TTC549 (cell line): ENCODE measurements around the gene KCNN4.
"Not testable (repeated sequence)": the region's sequence is repeated elsewhere in the genome, so short reads cannot be mapped to it uniquely, and the experiment has no call there.

Experiments used
- FAIRE-seq: peaks from 2 replicates; lab custom pipeline; 2012; peaks lifted over from hg19 to GRCh38; lab: Jason Lieb, UNC

The KCNN4 gene

GRCh38 chr19:43774103-43774939 is 6.5 kb downstream of the KCNN4 start:
- no peak for FAIRE-seq

GRCh38 chr19:43773725-43774102 is 7.1 kb downstream of the KCNN4 start:
- FAIRE-seq, result no peak

DNA sequence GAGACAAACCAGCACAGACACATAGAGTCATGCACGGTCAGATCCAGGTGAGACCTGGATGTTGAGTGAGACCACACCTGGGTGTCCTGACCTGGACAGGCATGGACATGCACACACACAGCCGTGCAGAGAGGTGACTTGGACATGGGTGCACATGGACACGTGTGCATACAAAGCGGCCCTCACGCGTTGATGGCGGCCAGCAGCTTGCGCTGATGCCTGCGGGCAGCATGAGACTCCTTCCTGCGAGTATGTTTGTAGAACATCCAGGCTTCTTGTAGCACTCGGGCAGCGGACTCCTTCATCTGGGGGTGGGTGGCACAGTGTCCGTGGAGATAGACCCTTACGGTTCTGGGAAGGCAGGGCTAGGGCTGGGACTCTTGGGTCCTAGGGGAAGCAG is 11.5 kb downstream of the KCNN4 start:
- FAIRE-seq, result no peak

DNA sequence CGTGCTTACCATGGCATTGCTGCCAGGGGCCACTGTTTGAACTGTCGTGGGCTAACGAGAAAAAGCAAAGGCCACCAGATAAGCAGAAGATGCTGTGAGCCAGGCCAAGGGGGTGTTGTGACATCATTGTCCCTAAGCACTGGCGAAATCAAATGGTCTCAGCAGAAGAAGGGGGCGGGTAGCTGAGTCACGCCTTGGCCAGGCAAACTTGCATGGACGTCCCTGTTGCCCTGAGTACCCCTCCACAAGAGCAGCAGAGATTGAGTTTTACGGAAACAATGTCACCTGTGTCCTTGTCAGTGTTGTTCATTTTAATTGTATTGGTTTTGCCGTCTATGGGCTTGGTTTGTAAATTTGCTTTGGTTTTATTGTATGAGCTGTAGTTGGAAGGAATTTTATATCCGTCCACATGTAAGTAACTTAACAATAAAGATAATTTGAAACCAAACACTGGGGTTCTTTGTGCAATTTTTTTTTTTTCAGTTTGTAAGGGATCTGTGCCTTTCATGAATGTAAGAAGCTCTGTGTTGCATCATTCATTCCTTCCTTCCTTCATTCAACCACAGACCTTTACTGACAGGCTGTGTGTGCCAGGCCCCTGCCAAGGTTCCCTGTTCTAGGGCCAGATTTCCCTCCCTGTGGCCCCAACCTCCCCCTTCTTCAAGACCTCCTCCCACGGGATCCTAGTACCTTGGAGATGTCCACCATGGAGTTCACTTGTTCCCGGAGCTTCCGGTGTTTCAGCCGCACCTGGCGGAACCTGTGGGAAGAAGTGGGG is 12.3 kb downstream of the KCNN4 start:
- no peak for FAIRE-seq

- no peak for FAIRE-seq
Measured at GRCh38 chr19:43767818-43768217, 13.0 kb downstream of the KCNN4 start.

GRCh38 chr19:43767316-43767715 is 13.5 kb downstream of the KCNN4 start:
- no peak for FAIRE-seq

DNA sequence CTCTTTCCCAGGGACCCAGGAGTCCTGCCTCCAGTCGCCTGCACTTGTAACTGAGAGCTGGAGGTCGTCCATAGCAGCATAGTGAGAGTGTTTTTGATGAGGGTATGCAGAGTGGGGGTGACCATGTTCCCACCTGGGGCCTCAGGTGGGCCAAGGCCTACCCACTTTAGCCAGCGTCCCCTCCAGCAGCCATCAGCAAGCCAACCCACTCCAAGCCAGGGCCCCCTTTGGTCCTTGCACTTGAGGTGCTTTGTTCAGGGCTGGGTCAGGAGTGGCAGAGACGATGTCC is 14.1 kb downstream of the KCNN4 start:
- no peak for FAIRE-seq

GRCh38 chr19:43765109-43765876 is 15.5 kb downstream of the KCNN4 start:
- FAIRE-seq, result no peak

GRCh38 chr19:43764684-43765083 is 16.1 kb downstream of the KCNN4 start:
- FAIRE-seq, result not testable (repeated sequence)

DNA sequence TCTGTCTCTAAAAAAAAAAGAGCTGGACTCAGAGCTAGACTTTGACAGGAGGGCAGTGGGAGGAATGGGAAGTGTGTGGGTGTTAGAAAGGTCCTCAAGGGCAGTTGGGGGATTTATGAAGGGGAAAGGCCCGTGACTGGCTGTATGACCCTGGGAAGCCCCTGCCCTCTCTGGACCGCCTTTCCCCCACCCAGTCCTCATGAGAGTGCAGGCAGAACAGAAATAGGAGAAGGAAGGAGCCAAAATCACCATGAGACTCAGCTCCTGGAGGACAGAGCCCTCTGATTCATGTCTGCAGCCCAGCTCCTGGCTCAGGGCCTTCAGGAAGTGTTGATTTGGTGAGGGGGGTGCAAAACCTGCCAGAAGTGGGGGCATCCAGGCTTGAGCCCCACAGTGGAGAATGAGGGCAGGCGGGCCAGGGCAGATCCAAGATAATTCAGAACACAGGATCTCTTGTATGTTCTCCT is 17.3 kb downstream of the KCNN4 start:
- no peak for FAIRE-seq

DNA sequence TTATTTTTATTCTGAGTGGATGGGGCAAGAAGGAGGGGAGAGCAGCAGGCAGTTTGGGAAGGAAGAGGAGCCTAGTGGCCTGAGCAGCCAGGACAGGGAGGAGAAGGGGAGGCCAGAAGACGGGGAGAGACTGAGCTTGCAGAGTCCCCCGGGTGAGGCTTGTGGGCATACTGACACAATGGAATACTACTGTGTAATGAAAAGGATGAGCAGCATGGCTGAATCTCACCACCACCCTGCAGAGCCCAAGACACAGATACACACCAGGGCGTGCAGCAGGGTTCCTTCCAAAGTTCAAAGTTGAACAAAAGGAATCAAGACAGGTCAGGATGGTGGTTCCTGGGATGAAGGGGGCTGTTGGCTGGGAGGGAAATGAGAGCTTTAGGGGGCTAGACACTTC is 18.0 kb downstream of the KCNN4 start:
- no peak for FAIRE-seq

DNA sequence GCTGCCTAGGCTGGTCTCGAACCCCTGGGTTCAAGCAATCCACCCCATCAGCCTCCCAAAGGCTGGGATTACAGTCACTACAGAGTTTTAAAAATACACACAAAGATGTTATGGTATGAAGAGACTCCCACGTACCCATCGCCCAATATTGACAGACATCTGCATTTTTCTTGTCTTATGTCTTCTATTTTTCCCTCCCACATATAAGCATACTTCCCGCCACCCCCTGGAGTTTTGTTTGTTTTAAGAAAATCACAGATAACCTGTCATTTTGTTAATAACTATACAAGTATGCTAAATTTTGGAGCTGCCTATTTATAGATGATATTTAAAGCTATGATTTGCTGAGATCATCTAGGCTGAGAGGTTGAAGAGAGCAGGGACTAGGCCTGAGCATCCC is 19.8 kb downstream of the KCNN4 start:
- no peak for FAIRE-seq

DNA sequence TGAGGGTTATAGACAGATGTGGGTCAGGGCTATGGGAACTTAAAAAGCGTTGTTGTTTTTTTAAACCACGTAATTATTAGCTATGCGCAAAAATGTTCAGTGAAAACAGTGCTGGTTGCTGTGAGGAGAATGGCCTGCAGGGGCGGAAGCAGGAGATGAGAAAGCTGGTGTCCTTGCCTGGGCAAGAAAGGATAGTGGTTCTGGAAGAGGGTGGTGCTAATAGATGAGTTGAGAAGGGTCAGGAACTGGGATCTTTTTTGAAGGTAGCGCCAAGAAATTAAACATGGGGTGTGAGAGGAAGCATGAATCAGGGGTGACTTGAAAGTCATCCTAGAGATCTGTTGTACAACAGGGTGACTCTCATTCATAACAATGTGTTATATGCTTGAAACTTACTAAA is 21.3 kb downstream of the KCNN4 start:
- FAIRE-seq, result peak; percentile 25

GRCh38 chr19:43755256-43755801 is 25.4 kb downstream of the KCNN4 start:
- FAIRE-seq, result peak; percentile 88

DNA sequence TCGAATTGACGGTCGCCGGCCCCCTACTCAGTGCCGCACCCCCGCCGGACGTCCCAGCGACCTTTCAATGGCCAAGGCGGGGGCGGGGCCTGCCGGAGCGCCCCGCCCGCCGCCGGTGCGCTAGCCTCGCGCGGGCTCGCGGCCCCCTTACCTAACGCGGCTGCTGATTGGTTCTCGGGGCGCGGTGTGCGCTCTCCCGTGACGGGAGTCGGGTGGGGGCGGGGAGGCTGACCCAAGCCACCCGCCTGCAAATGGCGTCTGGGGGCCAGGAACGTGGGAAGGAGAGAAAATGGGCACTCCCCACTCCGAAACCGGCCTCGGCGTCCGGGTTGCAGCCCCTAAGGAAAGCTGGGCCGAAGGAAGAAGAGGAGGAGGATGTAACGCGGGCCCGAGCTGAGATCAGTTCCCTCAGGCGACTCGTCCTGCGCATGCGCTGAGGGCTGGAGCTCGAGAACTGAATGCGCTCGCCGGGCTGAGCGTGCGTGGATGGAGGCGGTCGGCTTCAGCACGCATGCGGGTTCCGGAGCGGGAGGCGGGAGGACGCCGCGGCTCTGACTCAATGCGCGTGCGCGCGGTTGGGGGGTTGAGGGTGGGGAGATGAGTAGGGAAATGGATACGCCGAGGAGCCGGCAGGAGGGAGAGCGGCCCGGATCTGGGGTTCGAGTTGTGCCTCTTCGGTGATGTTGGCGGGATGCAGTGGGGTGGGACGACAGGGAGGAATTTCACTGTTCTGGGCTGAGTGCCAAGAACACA is 26.1 kb downstream of the KCNN4 start, which contains the start of gene SMG9:
SMG9 (minus strand) TSS at position 460 of the 753 bp plus-strand sequence. CDS start 4,221 bp downstream, outside the sequence.
- no peak for FAIRE-seq

DNA sequence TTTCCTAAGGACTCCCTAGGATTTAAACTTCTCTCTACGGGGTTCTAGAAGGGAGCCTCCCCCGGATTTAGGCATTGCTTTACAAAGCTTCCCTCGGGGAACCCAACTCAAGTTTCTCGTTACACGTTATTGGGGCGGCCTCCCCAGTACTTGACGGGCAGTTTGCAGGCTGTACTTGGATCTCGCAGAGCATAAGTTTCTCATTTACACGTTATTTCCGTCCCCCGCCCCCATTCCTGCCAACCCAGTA is 26.6 kb downstream of the KCNN4 start:
- no peak for FAIRE-seq

DNA sequence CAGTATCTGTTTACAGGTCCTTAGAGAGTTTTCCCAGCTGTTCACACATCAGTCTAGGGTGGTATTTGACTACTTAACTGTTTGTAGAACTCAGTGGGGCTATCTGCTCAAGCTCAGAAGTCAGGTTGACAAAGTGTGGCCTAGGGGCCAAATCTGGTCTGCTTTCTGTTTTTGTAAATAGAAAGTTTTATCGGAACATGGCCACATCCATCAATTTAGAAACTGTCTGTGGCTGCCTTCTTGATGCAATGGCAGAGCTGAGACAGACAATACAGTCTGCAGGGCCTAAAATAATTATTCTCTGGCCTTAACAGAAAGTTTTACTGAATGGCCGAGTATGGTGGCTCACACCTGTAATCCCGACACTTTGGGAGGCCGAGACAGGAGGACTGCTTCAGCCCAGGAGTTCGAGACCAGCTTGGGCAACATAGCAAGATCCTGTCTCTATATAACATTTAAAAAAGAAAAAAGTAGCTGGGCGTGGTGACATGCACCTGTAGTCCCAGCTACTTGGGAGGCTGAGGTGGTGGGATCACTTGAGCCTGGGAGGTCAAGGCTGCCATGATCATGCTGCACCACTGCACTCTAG is 28.4 kb downstream of the KCNN4 start:
- no peak for FAIRE-seq

DNA sequence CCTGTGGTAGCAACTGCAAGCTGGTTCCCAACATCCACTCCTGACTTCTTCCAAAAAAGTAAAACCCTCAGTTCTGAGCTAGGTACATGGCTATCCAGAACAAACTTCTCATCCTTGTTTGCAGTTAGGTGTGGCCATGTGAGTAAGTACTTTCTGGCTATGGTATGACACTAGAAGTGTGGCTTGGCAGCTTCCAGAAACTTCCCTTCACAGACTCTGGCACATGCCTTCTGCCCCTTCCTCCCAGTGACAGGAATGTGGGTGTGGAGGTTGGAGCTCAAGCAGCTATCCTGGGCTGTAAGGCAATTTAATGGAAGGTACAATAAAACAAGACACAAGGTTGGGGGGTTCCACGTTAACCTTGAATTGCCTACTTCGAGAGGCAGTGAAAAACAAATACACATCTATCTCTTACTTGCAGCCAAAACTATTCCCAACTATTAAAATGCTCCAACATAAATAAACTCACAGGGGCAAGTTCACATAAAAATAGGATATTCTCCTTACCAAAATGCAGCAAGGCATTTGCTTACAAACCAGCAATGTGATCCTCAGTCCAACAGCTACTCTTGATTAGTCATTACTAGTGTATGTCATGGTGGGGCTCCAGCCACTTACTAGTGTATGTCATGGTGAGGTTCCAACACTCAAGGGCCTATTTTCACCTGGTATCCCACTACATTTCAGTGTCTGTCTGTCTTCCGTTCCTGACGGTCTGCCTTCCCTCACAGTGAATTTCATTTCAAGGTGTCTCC is 29.1 kb downstream of the KCNN4 start:
- no peak for FAIRE-seq

- FAIRE-seq, result no peak
Measured at GRCh38 chr19:43749898-43750297, 30.9 kb downstream of the KCNN4 start.

- FAIRE-seq, result no peak
Measured at GRCh38 chr19:43749152-43749551, 31.6 kb downstream of the KCNN4 start.

DNA sequence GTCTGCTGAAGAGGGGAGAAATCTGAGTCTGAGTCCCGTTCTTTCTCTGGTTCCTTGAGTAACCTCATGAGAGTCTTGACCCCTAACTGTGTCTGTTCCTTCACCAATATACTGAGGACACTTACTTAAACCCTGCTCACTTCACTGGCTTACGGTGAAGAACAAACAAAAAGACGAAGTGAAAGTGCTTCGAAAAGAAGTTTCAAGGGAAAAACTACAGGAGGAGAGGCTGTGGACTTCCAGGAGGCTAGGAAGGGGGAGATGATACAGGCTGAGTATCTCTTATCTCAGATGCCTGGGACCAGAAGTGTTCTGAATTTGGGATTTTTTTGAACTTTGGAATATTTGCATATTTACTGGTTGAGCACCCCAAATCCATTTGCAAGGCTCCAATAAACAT is 32.1 kb downstream of the KCNN4 start:
- FAIRE-seq, result no peak
